Sigmoid colon (tissue), 4 donors: Measurements from ENCODE around the gene HNRNPC.

ENCODE experiments used
- EP300 ChIP-seq, 4 donors: sonication (generic); formaldehyde crosslinking; IDR thresholded peaks; one replicate each; pipeline ENCODE4 v1.6.1; 2017; ENCODE audit warnings: antibody characterized with exemption in 4 of 4
- POLR2A ChIP-seq, 2 donors: fragments of 450-650 bp; IDR thresholded peaks; one replicate each; pipeline ENCODE4 v1.6.1; 2016; ENCODE audit warnings: antibody characterized with exemption in 2 of 2, mild to moderate bottlenecking in 2 of 2, moderate library complexity in 2 of 2
- TF ChIP-seq, protein P1 (sequence below), 4 experiments: fragments of 450-650 bp in 3 of 4; fragments of 200-600 bp in 1 of 4; IDR thresholded peaks; one replicate each; pipeline ENCODE4 v1.5.1; 2016 to 2019; ENCODE audit warnings: antibody characterized with exemption in 4 of 4, mild to moderate bottlenecking in 3 of 4, moderate library complexity in 2 of 4

DNA sequence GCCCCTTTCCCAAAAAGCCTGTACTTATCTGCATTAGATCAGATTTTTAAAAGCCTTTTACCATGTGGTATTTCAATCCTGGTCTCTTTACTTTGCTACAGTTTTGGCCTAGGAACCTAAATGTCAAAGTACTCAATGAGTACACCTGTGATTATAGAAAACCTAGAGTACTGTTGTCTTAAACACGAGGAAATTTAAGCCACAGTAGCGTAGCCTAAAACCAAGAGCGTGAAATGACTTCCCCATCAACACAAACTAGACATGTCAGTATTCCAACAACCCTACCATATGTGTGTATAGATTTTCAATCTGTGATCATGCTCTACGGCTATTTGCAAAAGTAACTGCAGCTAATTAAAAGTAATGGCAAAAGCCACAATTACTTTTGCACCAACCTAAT is 60.7 kb downstream of the HNRNPC start:
- TF ChIP-seq, protein P1, sequence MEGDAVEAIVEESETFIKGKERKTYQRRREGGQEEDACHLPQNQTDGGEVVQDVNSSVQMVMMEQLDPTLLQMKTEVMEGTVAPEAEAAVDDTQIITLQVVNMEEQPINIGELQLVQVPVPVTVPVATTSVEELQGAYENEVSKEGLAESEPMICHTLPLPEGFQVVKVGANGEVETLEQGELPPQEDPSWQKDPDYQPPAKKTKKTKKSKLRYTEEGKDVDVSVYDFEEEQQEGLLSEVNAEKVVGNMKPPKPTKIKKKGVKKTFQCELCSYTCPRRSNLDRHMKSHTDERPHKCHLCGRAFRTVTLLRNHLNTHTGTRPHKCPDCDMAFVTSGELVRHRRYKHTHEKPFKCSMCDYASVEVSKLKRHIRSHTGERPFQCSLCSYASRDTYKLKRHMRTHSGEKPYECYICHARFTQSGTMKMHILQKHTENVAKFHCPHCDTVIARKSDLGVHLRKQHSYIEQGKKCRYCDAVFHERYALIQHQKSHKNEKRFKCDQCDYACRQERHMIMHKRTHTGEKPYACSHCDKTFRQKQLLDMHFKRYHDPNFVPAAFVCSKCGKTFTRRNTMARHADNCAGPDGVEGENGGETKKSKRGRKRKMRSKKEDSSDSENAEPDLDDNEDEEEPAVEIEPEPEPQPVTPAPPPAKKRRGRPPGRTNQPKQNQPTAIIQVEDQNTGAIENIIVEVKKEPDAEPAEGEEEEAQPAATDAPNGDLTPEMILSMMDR (IDR thresholded peaks at IDR 0.05), result no peak
- TF ChIP-seq POLR2A (IDR thresholded peaks at IDR 0.05) (no peak), EP300 (IDR thresholded peaks at IDR 0.05) (no peak)
